GM18526 (cell line): Measurements from ENCODE around the gene CD53.

Source experiments
- POLR2A ChIP-seq: IDR thresholded peaks from 3 replicates; pipeline ENCODE4 v1.6.1; 2011; ENCODE audit not compliant: insufficient read length; ENCODE audit errors: extremely low read depth

Gene CD53

DNA sequence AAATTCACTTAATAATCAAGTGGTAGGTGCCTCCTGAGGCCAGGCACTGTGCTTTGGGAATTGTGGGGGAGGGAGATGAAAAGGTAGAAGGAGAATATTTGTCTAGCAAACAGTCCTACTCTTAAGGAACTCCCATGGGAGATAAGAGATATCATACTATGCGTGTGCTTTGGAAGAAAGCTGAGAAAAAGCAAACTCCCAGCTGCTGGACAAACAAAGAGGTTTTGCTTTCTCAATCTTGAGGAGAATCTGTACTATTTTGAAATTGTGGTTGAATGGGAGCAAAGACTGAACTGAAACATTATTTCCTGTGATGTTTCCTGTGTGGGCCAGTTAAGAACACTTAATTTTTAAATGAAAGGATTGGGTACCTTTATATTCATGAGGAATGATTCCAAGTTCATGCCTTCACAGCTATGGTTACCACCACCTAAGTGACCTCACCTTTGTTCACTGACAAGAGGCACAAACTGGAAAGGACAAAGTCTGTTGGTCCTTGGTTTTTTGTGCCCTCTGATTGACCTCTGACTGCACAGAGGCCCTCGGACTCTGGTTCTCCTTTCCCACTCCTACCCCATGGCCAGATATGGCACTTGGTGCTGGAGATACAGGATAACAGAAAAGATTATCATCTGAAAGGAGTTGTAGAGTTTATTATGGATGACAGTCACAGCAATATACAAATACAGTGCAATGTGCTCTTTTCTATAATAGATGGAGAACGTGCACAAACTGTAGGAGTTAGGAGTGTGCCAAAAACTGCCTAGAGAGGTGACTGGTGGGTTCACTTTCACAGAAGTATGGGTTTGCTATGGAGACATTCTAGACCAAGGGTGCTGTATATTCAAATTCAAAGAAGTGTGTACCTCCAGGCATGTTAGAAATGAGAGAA lies 1.6 kb downstream of the CD53 start:
- TF ChIP-seq POLR2A, result no peak

GRCh38 chr1:110875216-110875731 lies 2.3 kb downstream of the CD53 start:
- TF ChIP-seq POLR2A, result peak; percentile 44

- no peak for TF ChIP-seq POLR2A
Observed at GRCh38 chr1:110876748-110877341, 3.9 kb downstream of the CD53 start.

DNA sequence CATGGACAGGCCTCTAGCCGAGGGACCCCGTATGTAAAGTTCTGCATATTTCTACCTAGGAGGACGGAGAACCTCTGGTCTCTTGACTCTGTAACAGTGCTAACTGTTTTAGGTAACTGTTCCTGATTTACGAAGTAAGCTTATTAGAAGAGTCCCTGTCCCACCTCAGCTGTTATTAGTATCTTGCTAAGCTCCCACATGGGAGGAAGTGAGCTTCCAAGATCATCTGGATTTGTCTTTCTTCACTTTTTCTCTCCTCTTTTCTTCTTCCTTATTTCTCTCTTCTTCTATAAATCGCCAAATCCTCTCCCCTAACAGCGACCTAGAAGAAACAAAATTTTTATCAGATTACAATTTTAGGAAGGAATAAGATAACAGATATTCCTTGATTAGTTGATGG lies 4.4 kb downstream of the CD53 start:
- no peak for TF ChIP-seq POLR2A

DNA sequence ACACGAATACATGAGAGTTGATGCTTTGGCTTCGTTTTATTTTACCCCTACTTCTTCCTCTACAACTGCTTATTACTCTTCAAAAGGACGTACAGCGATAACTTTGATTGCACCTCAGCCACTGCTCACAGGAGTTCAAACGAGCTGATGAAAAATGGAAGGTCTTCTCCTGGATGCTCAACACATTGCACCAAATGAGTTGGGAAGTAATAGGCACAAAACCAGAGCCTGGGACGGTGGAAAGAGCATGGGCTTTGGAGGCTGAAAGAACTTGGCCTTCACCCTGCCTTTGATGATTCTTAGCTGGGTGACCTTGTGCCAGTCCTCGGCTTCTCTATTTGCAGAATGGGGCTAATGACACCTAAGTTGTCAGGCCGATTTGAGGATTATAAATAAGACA lies 4.8 kb downstream of the CD53 start:
- TF ChIP-seq POLR2A, result no peak

GRCh38 chr1:110878591-110878990 lies 5.6 kb downstream of the CD53 start:
- TF ChIP-seq POLR2A, result no peak

GRCh38 chr1:110878993-110879392 lies 6.0 kb downstream of the CD53 start:
- no peak for TF ChIP-seq POLR2A

GRCh38 chr1:110879758-110880606 lies 7.0 kb downstream of the CD53 start:
- TF ChIP-seq POLR2A, result no peak

DNA sequence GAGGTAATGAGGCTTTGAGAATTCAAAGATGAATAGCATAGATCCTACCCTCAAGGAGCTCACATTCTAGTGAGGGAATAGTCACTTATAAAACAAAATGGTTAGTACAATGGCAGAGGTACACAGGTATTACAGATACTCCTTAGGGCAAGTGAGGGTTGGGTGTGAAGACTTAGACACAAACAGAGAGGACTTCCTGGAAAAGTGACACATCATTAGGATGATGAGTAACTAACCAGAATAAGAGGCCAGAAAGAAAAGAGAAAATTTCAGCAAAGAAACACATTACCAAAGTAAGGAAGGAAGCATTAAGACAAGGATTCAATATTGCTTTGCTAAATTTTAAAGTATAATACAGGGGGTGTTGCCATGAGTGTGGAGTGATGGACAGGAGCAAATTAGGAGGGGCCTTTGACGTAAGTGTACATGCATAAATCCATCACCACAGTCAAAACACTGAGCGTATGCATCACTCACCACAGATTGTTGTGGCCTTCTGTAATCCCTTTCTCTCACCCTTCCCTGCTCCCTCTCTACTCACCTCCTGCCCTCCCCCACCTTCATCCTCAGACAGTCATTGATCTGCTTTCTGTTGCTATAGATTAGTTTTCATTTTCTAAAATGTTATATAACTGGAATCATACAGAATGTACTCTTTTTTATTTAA lies 7.9 kb downstream of the CD53 start:
- TF ChIP-seq POLR2A, result no peak

DNA sequence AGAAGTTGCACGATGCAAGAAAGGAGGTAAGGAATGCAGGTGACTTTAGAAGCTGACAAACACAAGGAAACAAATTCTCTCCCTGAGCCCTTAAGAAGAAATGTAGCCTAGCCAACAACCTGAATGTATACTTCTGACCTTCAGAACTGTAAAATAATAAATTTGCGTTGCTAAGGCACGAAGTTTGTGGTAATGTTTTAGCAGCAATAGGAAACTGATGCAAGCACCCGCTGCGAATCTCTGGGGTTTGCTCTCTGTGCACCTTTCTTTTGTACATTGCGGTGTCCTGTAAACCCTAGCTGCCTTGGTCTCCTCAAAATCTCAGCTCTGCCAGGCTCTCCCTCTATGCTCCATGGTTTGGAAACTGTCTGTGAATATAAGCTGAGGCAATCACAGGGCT lies 15.1 kb downstream of the CD53 start:
- no peak for TF ChIP-seq POLR2A

- no peak for TF ChIP-seq POLR2A
Observed at GRCh38 chr1:110888641-110889040, 15.7 kb downstream of the CD53 start.

- no peak for TF ChIP-seq POLR2A
Observed at GRCh38 chr1:110890474-110891196, 17.7 kb downstream of the CD53 start.

DNA sequence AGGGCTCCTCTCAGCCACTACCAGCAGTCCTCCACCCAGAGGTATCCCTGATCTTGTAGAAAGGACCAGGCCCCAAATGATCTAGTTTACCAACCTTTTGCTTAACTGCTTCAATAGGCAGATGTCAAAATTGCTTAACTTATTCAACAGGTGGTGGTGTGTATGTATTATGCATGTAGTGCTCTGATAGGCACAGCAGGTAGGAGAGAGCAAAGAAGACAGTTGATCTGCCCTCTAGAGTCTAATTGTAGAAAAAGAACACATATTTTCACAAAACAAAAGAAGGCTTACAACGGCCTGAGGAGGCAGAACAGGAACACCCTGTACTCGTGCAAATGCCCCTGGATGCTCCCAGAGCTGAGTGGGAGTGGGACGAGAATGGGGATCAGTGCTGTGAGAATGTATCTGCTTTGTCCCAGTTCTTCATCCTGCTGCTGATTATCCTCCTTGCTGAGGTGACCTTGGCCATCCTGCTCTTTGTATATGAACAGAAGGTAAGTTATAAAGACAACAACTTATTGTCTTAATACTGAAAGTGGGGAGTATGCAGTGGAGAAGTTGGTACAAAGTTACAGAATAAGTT lies 21.1 kb downstream of the CD53 start:
- TF ChIP-seq POLR2A, result no peak

GRCh38 chr1:110896090-110896489 lies 23.1 kb downstream of the CD53 start:
- no peak for TF ChIP-seq POLR2A
